Smooth muscle cell (in vitro differentiated cells): ENCODE measurements around the gene PRKCA. TPM values are rescaled to one million over a fixed set of nuclear protein-coding genes. Genes with fewer than 3 reads are reported as not detected.

Experiments used
- DNase-seq: peaks from one replicate; lab custom pipeline; 2025; ENCODE audit not compliant: unreplicated experiment; lab: John Stamatoyannopoulos, UW
- H2AFZ ChIP-seq: fragments of 200-600 bp; sonication (generic); 2 replicates; pipeline ENCODE4 v1.6.0; 2016; ENCODE audit warnings: antibody characterized with exemption, low read depth, mild to moderate bottlenecking
- H3F3A ChIP-seq: fragments of 200-600 bp; sonication (generic); 2 replicates; pipeline ENCODE4 v1.6.0; 2017; ENCODE audit warnings: antibody characterized with exemption, low read depth
- H3K27ac ChIP-seq: fragments of 200-600 bp; sonication (generic); 2 replicates; pipeline ENCODE4 v1.5.1; 2016; ENCODE audit warnings: low read depth, mild to moderate bottlenecking
- H3K27me3 ChIP-seq: fragments of 200-600 bp; sonication (generic); 2 replicates; pipeline ENCODE4 v1.6.1; 2016; ENCODE audit warnings: low read depth, mild to moderate bottlenecking
- H3K36me3 ChIP-seq: fragments of 200-600 bp; sonication (generic); 2 replicates; pipeline ENCODE4 v1.5.1; 2016; ENCODE audit warnings: low read depth
- H3K4me1 ChIP-seq: fragments of 200-600 bp; sonication (generic); 2 replicates; pipeline ENCODE4 v1.5.1; 2016; ENCODE audit warnings: low read depth
- H3K4me2 ChIP-seq: fragments of 200-600 bp; sonication (generic); 2 replicates; pipeline ENCODE4 v1.6.0; 2016; ENCODE audit warnings: mild to moderate bottlenecking
- H3K4me3 ChIP-seq: fragments of 200-600 bp; sonication (generic); 2 replicates; pipeline ENCODE4 v1.5.1; 2016; ENCODE audit warnings: mild to moderate bottlenecking
- H3K79me2 ChIP-seq: fragments of 200-600 bp; sonication (generic); 2 replicates; pipeline ENCODE4 v1.6.0; 2016; ENCODE audit warnings: low read depth, mild to moderate bottlenecking
- H3K9ac ChIP-seq: fragments of 200-600 bp; sonication (generic); 2 replicates; pipeline ENCODE4 v1.6.0; 2016; ENCODE audit warnings: low read depth
- H3K9me3 ChIP-seq: fragments of 200-600 bp; sonication (generic); replicated peaks from 2 replicates; pipeline ENCODE4 v1.5.1; 2016; ENCODE audit warnings: low read depth
- H4K20me1 ChIP-seq: fragments of 200-600 bp; sonication (generic); 2 replicates; pipeline ENCODE4 v1.6.0; 2016; ENCODE audit warnings: low read depth
- WGBS: methylation state at CpG from one replicate; pipeline ENCODE4 v1.1.7; 2016; ENCODE audit warnings: low lambda C conversion rate; 5-methylcytosine and 5-hydroxymethylcytosine counted together
- polyA plus RNA-seq: library from polyadenylated mRNA; unstranded; fragments of >200 nt; fragmentation: Nextera tagmentation; extraction: Ambion mirVana; gene quantifications from 2 replicates; pipeline ENCODE4 v1.2.1, GENCODE V29; 2016
- total RNA-seq: library from RNA; depleted of rRNA; stranded (reverse); fragments of >200 nt; gene quantifications from 2 replicates; pipeline ENCODE4 v1.2.3, GENCODE V29; 2014
- TF ChIP-seq, protein P1 (sequence below): fragments of 200-600 bp; sonication (generic); IDR thresholded peaks from 2 replicates; pipeline ENCODE4 v1.5.1; 2017; ENCODE audit warnings: borderline replicate concordance, mild to moderate bottlenecking, antibody characterized with exemption; ENCODE audit not compliant: insufficient read depth, poor library complexity, severe bottlenecking

PRKCA gene
- total and polyA plus RNA-seq, 2 experiments from 2014 or later: 0.78 to 7.1 TPM

DNA sequence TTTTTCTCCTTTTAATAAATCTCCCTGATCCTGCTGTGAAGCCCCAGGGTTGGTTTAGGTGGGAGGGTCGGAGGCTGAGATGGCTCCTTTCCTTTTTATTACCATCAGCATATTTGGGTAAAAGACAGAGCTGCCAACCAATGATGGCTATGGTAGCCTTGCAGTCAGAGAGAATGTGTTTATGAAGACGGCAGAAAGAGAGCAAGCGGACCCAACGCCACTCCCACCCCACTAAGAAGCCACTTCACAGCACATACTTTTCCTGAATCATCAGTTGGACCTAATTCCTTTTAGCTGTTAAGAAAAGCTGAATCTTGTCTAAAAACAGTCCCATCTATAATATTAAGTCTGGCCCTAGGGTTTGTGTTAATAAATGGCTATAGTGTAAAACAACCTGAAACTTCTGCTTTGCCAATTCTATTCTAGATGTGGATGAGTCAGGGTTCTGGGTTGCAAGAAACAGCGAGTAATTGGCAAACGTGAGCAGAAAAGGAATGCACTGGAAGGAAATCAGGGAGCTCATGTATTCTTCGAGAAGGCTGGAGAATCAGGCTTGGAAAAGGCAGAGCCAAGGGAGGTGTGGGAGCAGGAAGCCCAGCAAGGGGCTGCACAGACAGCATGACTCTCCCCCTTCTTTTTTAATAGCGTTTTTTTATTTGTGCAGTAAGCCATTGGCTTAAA lies 34.0 kb upstream of the PRKCA start:
- TF ChIP-seq, protein P1, sequence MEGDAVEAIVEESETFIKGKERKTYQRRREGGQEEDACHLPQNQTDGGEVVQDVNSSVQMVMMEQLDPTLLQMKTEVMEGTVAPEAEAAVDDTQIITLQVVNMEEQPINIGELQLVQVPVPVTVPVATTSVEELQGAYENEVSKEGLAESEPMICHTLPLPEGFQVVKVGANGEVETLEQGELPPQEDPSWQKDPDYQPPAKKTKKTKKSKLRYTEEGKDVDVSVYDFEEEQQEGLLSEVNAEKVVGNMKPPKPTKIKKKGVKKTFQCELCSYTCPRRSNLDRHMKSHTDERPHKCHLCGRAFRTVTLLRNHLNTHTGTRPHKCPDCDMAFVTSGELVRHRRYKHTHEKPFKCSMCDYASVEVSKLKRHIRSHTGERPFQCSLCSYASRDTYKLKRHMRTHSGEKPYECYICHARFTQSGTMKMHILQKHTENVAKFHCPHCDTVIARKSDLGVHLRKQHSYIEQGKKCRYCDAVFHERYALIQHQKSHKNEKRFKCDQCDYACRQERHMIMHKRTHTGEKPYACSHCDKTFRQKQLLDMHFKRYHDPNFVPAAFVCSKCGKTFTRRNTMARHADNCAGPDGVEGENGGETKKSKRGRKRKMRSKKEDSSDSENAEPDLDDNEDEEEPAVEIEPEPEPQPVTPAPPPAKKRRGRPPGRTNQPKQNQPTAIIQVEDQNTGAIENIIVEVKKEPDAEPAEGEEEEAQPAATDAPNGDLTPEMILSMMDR: no peak
- Histone ChIP-seq H2AFZ (no peak overlapping the region), H3F3A (peaks cover 6% of the 10 kb centered on the region), H3K4me2 (no peak overlapping the region), H3K9me3 (no peaks in the 10 kb centered on the region), H3K4me1 (no peaks in the 10 kb centered on the region), H4K20me1 (no peaks in the 10 kb centered on the region), H3K79me2 (no peaks in the 10 kb centered on the region), H3K9ac (no peak overlapping the region), H3K27ac (no peak overlapping the region), H3K36me3 (no peaks in the 10 kb centered on the region), H3K27me3 (no peaks in the 10 kb centered on the region), H3K4me3 (no peak overlapping the region)
- no peak for DNase-seq
- 53% methylated on average over 8 of the region's 8 CpGs for WGBS

DNA sequence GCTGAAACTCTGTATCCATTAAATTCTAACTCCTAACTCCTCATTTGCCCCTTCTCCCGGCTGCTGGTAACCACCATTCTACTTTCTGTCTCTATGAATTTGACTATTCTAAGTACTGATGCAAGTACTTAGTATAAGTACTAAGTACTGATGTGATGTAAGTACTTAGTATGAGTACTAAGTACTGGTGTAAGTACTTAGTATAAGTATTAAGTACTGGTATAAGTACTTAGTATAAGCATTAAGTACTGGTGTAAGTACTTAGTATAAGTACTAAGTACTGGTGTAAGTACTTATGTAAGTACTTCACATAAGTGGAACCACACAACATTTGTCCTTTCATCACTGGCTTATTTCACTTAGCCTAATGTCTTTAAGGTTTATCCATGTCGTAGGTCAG lies 32.3 kb upstream of the PRKCA start:
- Histone ChIP-seq H3K36me3 (no peaks in the 10 kb centered on the region), H3K4me1 (no peaks in the 10 kb centered on the region), H3K9me3 (no peaks in the 10 kb centered on the region), H2AFZ (no peak overlapping the region), H3F3A (peaks cover 6% of the 10 kb centered on the region), H3K79me2 (no peaks in the 10 kb centered on the region), H3K4me3 (no peak overlapping the region), H3K9ac (no peak overlapping the region), H4K20me1 (no peaks in the 10 kb centered on the region), H3K27ac (no peak overlapping the region), H3K4me2 (no peak overlapping the region), H3K27me3 (no peaks in the 10 kb centered on the region)
- DNase-seq: no peak
- TF ChIP-seq, protein P1: no peak
- 93% methylated on average over 2 of the region's 2 CpGs for WGBS

DNA sequence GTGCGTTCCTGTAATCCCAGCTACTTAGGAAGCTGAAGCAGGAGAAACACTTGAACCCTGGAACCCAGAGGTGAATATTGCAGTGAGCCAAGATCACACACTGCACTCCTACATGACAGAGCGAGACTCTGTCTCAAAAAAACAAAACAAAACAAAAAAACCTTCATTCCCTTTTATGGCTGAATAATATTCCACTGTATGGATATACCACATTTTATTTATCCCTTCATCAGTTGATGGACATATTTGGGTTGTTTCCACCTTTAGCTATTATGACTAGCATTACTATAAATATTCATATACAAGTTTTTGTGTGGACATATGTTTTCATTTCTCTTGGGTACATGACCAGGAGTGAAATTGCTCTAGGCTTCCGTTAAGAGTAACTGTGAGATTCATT lies 30.9 kb upstream of the PRKCA start:
- Histone ChIP-seq H3K79me2 (no peaks in the 10 kb centered on the region), H3K4me2 (no peak overlapping the region), H3K27me3 (no peaks in the 10 kb centered on the region), H3K4me3 (no peak overlapping the region), H3K27ac (no peak overlapping the region), H3K36me3 (no peaks in the 10 kb centered on the region), H4K20me1 (no peaks in the 10 kb centered on the region), H2AFZ (no peak overlapping the region), H3K4me1 (peaks cover 5% of the 10 kb centered on the region), H3F3A (peaks cover 6% of the 10 kb centered on the region), H3K9me3 (no peaks in the 10 kb centered on the region), H3K9ac (no peak overlapping the region)
- 94% methylated on average over 3 of the region's 3 CpGs for WGBS
- TF ChIP-seq, protein P1: no peak
- no peak for DNase-seq
